Epithelial cell of proximal tubule (primary cell): ENCODE results near the gene RNF14. TPM values are rescaled to one million over a fixed set of nuclear protein-coding genes. Genes with fewer than 3 reads are reported as not detected.
A peak's percentile ranks its signal among the peaks of the same experiment; 100 is the strongest.

Experiments
- DNase-seq: peaks from one replicate; pipeline ENCODE4 v3.0.0-alpha.2; 2011; ENCODE audit warnings: low read depth
- H3K4me3 ChIP-seq: 2 replicates; pipeline ENCODE4 v1.5.1; 2011; ENCODE audit warnings: low read depth, mild to moderate bottlenecking, low read length
- CTCF ChIP-seq: conservative IDR thresholded peaks from 2 replicates; pipeline ENCODE4 v1.5.1; 2012; ENCODE audit warnings: low read depth, mild to moderate bottlenecking, low read length
- total RNA-seq: library from RNA; depleted of rRNA; stranded (reverse); fragments of >200 nt; gene quantifications from 2 replicates; pipeline ENCODE4 v1.2.3, GENCODE V29; 2015

The RNF14 gene
- total RNA-seq, 1 donor from 2014 or later: 58.4 TPM

- DNase-seq: no peak
- no peak for TF ChIP-seq CTCF
- H3K4me3 ChIP-seq: no peak overlapping the region
These were observed 19.4 kb upstream of the RNF14 start for GRCh38 chr5:141949511-141949910.

- no peak overlapping the region for H3K4me3 ChIP-seq
- DNase-seq: no peak
- no peak for TF ChIP-seq CTCF
These were observed 18.5 kb upstream of the RNF14 start for GRCh38 chr5:141950207-141951005.

GRCh38 chr5:141951332-141951781 is 17.5 kb upstream of the RNF14 start:
- no peak overlapping the region for H3K4me3 ChIP-seq
- TF ChIP-seq CTCF: peak; percentile 45
- no peak for DNase-seq

GRCh38 chr5:141952020-141952419 is 16.9 kb upstream of the RNF14 start:
- H3K4me3 ChIP-seq: no peak overlapping the region
- no peak for DNase-seq
- TF ChIP-seq CTCF: no peak

- no peak for TF ChIP-seq CTCF
These were observed 14.7 kb upstream of the RNF14 start for GRCh38 chr5:141954194-141954593.

GRCh38 chr5:141957367-141957996 is 11.4 kb upstream of the RNF14 start:
- no peak for DNase-seq
- TF ChIP-seq CTCF: no peak
- H3K4me3 ChIP-seq: no peak overlapping the region

More at GRCh38 chr5:141954194-141954593, 14.7 kb upstream of the RNF14 start:
- DNase-seq: no peak
- no peak overlapping the region for H3K4me3 ChIP-seq
